RWPE2 (cell line): ENCODE data around the gene GFRA4.

Experiments used
- ATAC-seq: fragments of 200-7000 bp; cut with Tn5 transposase; 3 replicates; pipeline ENCODE4 v1.9.1; 2021; ENCODE audit warnings: low read depth
- DNase-seq: peaks from one replicate; pipeline ENCODE4 v3.0.0-alpha.2; 2020; ENCODE audit warnings: low spot score
- H3K27ac ChIP-seq: fragments of 450-650 bp; 2 replicates; pipeline ENCODE4 v1.5.1; 2017; ENCODE audit warnings: mild to moderate bottlenecking; ENCODE audit not compliant: poor library complexity, severe bottlenecking
- H3K27me3 ChIP-seq: fragments of 250-450 bp; sonication (Bioruptor Pico); 2 replicates; pipeline ENCODE4 v1.5.1; 2021; ENCODE audit warnings: mild to moderate bottlenecking, moderate library complexity; ENCODE audit not compliant: insufficient read depth, poor library complexity, severe bottlenecking
- H3K36me3 ChIP-seq: fragments of 250-450 bp; sonication (Bioruptor Pico); 2 replicates; pipeline ENCODE4 v1.5.1; 2020; ENCODE audit warnings: low read depth, mild to moderate bottlenecking, moderate library complexity
- H3K4me1 ChIP-seq: fragments of 250-450 bp; sonication (Bioruptor Pico); 2 replicates; pipeline ENCODE4 v1.5.1; 2021; ENCODE audit warnings: mild to moderate bottlenecking, moderate library complexity; ENCODE audit not compliant: insufficient read depth, poor library complexity, severe bottlenecking
- H3K4me3 ChIP-seq: fragments of 250-450 bp; sonication (Bioruptor Pico); 2 replicates; pipeline ENCODE4 v1.5.1; 2021; ENCODE audit warnings: mild to moderate bottlenecking, moderate library complexity; ENCODE audit not compliant: severe bottlenecking
- H3K9me3 ChIP-seq: fragments of 250-450 bp; sonication (Bioruptor Pico); 2 replicates; pipeline ENCODE4 v1.5.1; 2021; ENCODE audit warnings: mild to moderate bottlenecking, moderate library complexity; ENCODE audit not compliant: severe bottlenecking
- TF ChIP-seq, protein P1 (sequence below): fragments of 450-650 bp; IDR thresholded peaks from one replicate; pipeline ENCODE4 v1.5.1; 2017; ENCODE audit warnings: mild to moderate bottlenecking, moderate library complexity; ENCODE audit not compliant: poor library complexity, severe bottlenecking

Gene GFRA4

DNA sequence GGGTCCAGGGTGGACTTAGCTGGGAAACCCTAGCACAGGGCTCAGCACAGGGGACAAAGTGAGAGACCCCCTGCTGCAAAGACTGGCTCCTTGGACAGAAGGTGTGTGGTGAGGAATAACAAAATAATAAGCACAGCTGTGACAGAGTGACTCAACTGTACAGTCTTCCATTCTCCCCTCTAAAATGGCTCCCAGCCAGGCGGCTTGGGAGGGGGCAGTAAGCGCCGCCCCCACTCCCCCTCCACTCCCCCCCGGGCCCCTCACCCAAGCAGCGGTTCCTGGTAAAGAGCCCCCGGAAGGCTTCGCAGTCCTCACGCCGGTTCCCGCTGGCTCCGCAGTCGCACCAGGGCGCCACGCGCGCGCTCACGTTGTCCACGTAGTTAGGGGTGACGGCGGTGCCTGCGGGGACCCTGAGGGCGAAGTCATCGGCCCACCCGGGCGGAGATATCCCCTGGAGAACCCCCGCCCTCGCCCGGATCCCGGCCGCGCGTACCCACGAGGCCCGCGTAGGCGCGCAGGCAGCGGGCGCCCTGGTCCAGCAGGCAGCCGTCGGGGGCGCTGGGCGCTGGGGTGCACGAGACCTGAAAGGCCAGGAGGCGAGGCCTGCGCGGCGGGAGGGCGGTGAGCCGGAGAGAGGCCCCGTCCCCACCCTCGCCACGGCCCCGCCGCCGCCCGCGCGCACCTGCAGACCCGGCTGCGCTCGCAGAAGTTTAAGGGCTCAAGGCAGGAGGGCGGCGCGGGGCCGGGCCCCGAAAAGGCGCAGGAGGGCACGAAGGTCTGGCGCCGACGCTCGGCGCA lies 2.7 kb downstream of the GFRA4 start:
- H3K27ac ChIP-seq = no peak overlapping the region

GRCh38 chr20:3659492-3660261 lies 3.5 kb downstream of the GFRA4 start:
- H3K27ac ChIP-seq = no peak overlapping the region
- TF ChIP-seq, protein P1, sequence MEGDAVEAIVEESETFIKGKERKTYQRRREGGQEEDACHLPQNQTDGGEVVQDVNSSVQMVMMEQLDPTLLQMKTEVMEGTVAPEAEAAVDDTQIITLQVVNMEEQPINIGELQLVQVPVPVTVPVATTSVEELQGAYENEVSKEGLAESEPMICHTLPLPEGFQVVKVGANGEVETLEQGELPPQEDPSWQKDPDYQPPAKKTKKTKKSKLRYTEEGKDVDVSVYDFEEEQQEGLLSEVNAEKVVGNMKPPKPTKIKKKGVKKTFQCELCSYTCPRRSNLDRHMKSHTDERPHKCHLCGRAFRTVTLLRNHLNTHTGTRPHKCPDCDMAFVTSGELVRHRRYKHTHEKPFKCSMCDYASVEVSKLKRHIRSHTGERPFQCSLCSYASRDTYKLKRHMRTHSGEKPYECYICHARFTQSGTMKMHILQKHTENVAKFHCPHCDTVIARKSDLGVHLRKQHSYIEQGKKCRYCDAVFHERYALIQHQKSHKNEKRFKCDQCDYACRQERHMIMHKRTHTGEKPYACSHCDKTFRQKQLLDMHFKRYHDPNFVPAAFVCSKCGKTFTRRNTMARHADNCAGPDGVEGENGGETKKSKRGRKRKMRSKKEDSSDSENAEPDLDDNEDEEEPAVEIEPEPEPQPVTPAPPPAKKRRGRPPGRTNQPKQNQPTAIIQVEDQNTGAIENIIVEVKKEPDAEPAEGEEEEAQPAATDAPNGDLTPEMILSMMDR = no peak
- H3K36me3 ChIP-seq = no peaks in the 10 kb centered on the region
- no peak overlapping the region for H3K4me3 ChIP-seq
- H3K27me3 ChIP-seq = peaks cover 57% of the 10 kb centered on the region
- ATAC-seq = no peak; the same call in 2 of the 3 replicates
- no peaks in the 10 kb centered on the region for H3K9me3 ChIP-seq
- DNase-seq = no peak
- H3K4me1 ChIP-seq = no peaks in the 10 kb centered on the region

More for the DNA sequence above, 2.7 kb downstream of the GFRA4 start:
- no peak for ATAC-seq
- Histone ChIP-seq H3K36me3 (no peaks in the 10 kb centered on the region), H3K27me3 (peaks cover 57% of the 10 kb centered on the region), H3K4me3 (no peak overlapping the region), H3K9me3 (no peaks in the 10 kb centered on the region), H3K4me1 (no peaks in the 10 kb centered on the region)
- DNase-seq = no peak
- TF ChIP-seq, protein P1 = no peak

DNA sequence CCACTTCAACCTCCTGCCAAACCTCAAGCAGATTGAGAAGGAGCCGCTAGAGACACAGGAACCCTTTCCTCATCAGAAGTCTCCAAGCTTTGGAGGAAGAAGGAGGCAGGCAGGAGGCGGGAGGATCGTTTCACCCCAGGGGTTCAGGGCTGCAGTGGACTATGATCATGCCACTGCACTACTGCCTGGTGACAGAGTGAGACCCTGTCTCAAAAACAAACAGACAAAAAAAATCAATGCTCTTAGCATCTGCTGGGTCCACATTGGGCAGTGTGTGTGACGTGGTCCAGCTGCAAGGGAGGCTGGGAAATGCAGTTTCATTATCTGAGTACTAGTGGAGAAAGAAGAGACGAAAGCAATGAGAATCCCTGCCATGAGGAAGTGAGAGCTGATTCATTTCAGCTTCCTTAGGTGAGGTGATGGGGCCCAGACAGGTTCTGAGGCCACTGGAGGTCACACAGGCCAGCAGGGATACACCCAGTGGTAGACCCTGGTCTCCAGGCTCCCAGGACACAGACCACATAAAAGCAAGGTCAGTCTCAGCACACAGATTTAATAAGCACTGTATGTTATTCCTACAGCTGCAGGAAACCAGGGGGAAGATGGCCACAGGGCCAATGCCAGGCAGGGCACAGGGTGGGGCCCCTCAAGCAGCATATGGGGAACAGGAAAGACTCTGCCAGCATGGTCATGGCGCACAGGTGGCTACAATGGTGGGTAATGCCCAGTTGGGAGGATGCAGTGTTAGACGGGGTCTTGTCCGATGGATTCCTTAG lies 4.3 kb downstream of the GFRA4 start:
- Histone ChIP-seq H3K4me1 (no peaks in the 10 kb centered on the region), H3K27me3 (peaks cover 53% of the 10 kb centered on the region), H3K9me3 (no peaks in the 10 kb centered on the region), H3K36me3 (no peaks in the 10 kb centered on the region), H3K4me3 (no peak overlapping the region), H3K27ac (no peak overlapping the region)
- TF ChIP-seq, protein P1 = no peak
- DNase-seq (no peak), ATAC-seq (no peak)

DNA sequence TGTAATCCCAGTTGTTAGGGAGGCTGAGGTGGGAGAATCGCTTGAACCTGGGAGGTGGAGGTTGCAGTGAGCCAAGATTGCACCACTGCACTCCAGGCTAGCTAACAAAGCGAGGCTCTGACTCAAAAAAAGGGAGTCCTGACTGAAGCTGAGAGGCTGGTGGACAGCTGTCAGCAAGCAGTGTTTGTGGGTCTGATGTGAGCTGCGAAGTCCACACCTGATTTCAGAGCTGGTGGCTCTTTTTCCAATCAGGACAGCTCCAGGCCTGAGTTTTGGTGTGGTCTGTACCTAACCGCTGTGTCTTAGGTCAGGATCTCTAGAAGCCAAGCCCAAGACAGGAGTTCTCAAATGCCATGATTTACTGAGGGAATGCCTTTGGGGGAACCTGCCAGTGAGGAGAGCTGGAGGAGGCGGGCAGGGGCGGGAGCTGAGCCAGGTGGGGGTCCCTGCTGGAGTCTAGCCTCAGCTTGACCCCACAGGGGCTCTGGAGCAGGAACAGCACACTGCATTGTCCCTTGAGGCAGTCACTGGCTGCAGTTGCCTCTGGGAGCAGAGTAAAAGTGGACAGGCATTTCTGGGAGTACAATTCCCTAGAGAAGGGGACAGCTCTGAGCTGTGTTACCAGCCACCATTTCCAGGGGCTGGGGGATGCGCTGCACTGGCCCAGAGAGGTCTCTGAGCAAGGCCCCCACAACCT lies 5.0 kb downstream of the GFRA4 start:
- DNase-seq (no peak), ATAC-seq (no peak)
- Histone ChIP-seq H3K27me3 (peaks cover 46% of the 10 kb centered on the region), H3K9me3 (no peaks in the 10 kb centered on the region), H3K4me3 (no peak overlapping the region), H3K4me1 (no peaks in the 10 kb centered on the region), H3K27ac (no peak overlapping the region), H3K36me3 (no peaks in the 10 kb centered on the region)
- TF ChIP-seq, protein P1 = no peak
